ENCODE results near the gene JAG2. TPM values are rescaled to one million over a fixed set of nuclear protein-coding genes. Genes with fewer than 3 reads are reported as not detected.

Gene JAG2
- polyA plus RNA-seq, 1 donor: 7.5 TPM

DNA sequence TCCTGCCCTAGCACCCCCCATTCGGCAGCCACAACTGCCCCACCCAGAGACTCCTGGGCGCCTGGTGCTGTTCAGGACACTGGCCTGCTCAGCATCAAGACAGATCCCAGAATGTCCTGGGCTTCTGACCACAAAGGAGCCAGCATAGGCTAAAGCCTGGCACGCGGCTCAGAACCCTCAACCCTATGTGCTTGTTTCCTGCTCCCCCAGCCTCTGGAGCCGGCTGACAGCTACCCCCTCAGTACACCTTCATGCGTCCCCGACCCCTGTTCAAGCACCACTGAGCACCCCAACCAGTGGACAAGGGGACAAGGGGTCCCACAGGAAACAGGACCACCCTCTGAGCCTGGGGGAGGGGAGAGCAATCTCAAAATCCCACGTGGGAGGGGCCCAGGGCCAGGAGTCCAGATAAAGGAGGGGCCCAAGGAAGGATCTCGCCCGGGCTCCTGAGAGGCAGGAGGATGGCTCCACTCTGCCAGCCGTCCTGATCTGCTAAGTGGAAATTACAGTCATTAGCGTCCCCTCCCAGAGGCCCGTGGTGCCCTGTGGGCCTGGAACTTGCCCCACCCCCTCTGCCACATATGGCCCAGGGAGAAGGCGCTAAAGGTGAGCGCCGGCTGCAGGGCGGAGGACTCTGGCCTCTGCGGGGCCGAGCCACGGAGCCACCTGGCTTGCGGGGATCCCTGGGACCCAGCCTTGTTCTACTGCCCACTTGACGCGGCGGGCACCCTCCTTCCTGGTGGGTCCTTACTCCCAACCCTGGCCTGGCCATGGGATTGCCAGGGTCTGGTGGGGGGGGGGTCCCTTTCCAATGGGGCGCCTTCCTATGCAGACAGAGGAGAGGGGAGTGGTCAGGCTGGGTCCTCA, 76.2 kb downstream of the JAG2 start:
- peak; percentile 17 for DNase-seq

GRCh38 chr14:105091517-105092170, 76.9 kb downstream of the JAG2 start:
- DNase-seq: peak; percentile 18

DNA sequence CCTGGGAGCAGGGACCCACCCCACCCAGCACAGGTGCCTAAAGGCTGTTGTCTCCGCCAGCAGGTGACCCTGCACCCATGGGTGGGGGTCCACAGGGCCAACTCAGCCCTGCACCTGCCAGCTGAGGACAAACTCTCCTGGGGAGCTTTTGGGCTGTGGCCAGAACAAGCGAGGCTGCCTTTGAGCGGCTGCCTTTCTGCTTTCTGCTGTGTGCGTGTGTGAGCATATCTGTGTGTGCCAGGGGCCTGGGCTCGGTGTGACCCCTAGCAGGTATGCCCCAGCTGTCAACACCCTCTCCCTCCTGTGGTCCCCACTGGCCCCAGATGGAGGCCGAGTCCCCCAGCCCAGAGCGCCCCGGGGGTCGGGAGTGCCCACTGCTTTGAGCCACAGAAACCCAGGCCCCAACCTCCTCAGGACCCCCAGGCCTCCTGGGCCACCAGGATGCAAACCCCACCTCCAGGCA, 77.5 kb downstream of the JAG2 start:
- DNase-seq: no peak

Other genes with a start within 250 kb of the JAG2 start
- gene PLD4, start 243.9 kb downstream of the JAG2 start, polyA plus RNA-seq (ENCODE audit: insufficient read length): 2.5 TPM
- gene AHNAK2, start 190.4 kb downstream of the JAG2 start, polyA plus RNA-seq (ENCODE audit: insufficient read length): 2.2 TPM
- 25.0 TPM for gene CLBA1, start 183.0 kb downstream of the JAG2 start, polyA plus RNA-seq (ENCODE audit: insufficient read length)
- gene CDCA4, start 147.7 kb downstream of the JAG2 start, polyA plus RNA-seq (ENCODE audit: insufficient read length): 23.0 TPM
- gene GPR132, start 103.3 kb downstream of the JAG2 start, polyA plus RNA-seq (ENCODE audit: insufficient read length): 0.33 TPM
- 24.3 TPM for gene NUDT14, start 12.5 kb upstream of the JAG2 start, polyA plus RNA-seq (ENCODE audit: insufficient read length)
- 32.1 TPM for gene BTBD6, start 79.8 kb upstream of the JAG2 start, polyA plus RNA-seq (ENCODE audit: insufficient read length)
- 37.6 TPM for gene BRF1, start 132.2 kb upstream of the JAG2 start, polyA plus RNA-seq (ENCODE audit: insufficient read length)
- 67.0 TPM for gene PACS2, start 146.0 kb upstream of the JAG2 start, polyA plus RNA-seq (ENCODE audit: insufficient read length)
- gene TEX22, start 229.8 kb upstream of the JAG2 start, polyA plus RNA-seq (ENCODE audit: insufficient read length): 1.4 TPM